Testis (tissue), 2 donors: Measurements from ENCODE around the gene MAGI2.

ENCODE experiments used
- CTCF ChIP-seq, 3 experiments: fragments of 450-650 bp in 2 of 3; fragments of 200-600 bp in 1 of 3; sonication (generic) in 1 of 3; IDR thresholded peaks; one replicate each; pipeline ENCODE4 v1.5.1; 2016 to 2019; ENCODE audit warnings: antibody characterized with exemption in 3 of 3, mild to moderate bottlenecking in 2 of 3, moderate library complexity in 1 of 3
- POLR2A ChIP-seq: fragments of 450-650 bp; IDR thresholded peaks from one replicate; pipeline ENCODE4 v1.6.1; 2017; ENCODE audit warnings: antibody characterized with exemption, mild to moderate bottlenecking, moderate library complexity

- TF ChIP-seq CTCF (IDR thresholded peaks at IDR 0.05): no peak
- no peak for TF ChIP-seq POLR2A
Observed at GRCh38 chr7:79353720-79354468, 99.6 kb downstream of the MAGI2 start.
